H1 (cell line): ENCODE measurements around the gene CTSV. TPM values are rescaled to one million over a fixed set of nuclear protein-coding genes. Genes with fewer than 3 reads are reported as not detected.

ENCODE experiments used
- CTCF ChIA-PET: fragments of 300-600 bp; sonication (Branson Sonifier 250); formaldehyde crosslinking; loops from one replicate; lab custom pipeline; 2021; ENCODE audit not compliant: partially characterized antibody; lab: Charles Lee
- POLR2A ChIA-PET: fragments of 300-600 bp; sonication (Branson Sonifier 250); formaldehyde crosslinking; loops from one replicate; lab custom pipeline; 2021; ENCODE audit warnings: inconsistent platforms; ENCODE audit not compliant: partially characterized antibody; lab: Charles Lee
- DNase-seq, 2 experiments: peaks; one replicate each; pipeline versions ENCODE4 v3.0.0 to v3.0.0-alpha.2; 2010 to 2022; ENCODE audit warnings: low spot score in 2 of 2, low read depth in 1 of 2, mixed read lengths in 1 of 2
- FAIRE-seq: peaks from 2 replicates; lab custom pipeline; 2011; peaks lifted over from hg19 to GRCh38; lab: Jason Lieb, UNC
- H2AFZ ChIP-seq: 2 replicates; pipeline ENCODE4 v1.8.1; 2012; ENCODE audit warnings: low read length, inconsistent platforms
- H2AK5ac ChIP-seq: 2 replicates; pipeline ENCODE4 v1.6.1; 2013; ENCODE audit warnings: low read depth, low read length
- H2BK120ac ChIP-seq: replicated peaks from 2 replicates; pipeline ENCODE3; 2013; ENCODE audit warnings: low read depth, low read length, inconsistent platforms
- H2BK12ac ChIP-seq: 2 replicates; pipeline ENCODE4 v1.6.1; 2013; ENCODE audit warnings: low read depth, low read length
- H2BK15ac ChIP-seq: 2 replicates; pipeline ENCODE4 v1.6.1; 2013; ENCODE audit warnings: low read length
- H2BK20ac ChIP-seq: 2 replicates; pipeline ENCODE4 v1.6.1; 2013; ENCODE audit warnings: low read length
- H2BK5ac ChIP-seq: 2 replicates; pipeline ENCODE4 v1.6.1; 2013; ENCODE audit warnings: low read depth, low read length
- H3K14ac ChIP-seq: 2 replicates; pipeline ENCODE4 v1.6.1; 2013; ENCODE audit warnings: inconsistent platforms; ENCODE audit not compliant: insufficient read length
- H3K18ac ChIP-seq: 2 replicates; pipeline ENCODE4 v1.6.1; 2013; ENCODE audit warnings: low read length; ENCODE audit errors: extremely low read depth
- H3K23ac ChIP-seq: 2 replicates; pipeline ENCODE4 v1.6.1; 2013; ENCODE audit warnings: inconsistent platforms; ENCODE audit not compliant: insufficient read length
- H3K23me2 ChIP-seq: 2 replicates; pipeline ENCODE4 v1.6.1; 2013; ENCODE audit warnings: low read depth, low read length
- H3K27ac ChIP-seq: 2 replicates; pipeline ENCODE4 v1.6.1; 2011; ENCODE audit warnings: low read depth, low read length, inconsistent platforms
- H3K27me3 ChIP-seq, 4 experiments: replicated peaks in 1 of 4; 1 replicate in 1 of 4; 2 replicates in 3 of 4; pipeline versions ENCODE4 v1.6.1 to v1.8.1; 2011 to 2013; ENCODE audit warnings: low read length in 3 of 4, mild to moderate bottlenecking in 3 of 4, inconsistent platforms in 2 of 4, mixed read lengths in 2 of 4, moderate library complexity in 1 of 4; ENCODE audit not compliant: control insufficient read depth in 3 of 4, insufficient read depth in 3 of 4; ENCODE audit errors: extremely low read depth in 1 of 4
- H3K36me3 ChIP-seq, 4 experiments: 2 replicates each; pipeline versions ENCODE4 v1.6.1 to v1.8.1; 2011 to 2013; ENCODE audit warnings: mild to moderate bottlenecking in 4 of 4, low read length in 3 of 4, moderate library complexity in 2 of 4, control low read depth in 1 of 4, inconsistent platforms in 1 of 4; ENCODE audit not compliant: insufficient read depth in 4 of 4, control insufficient read depth in 2 of 4
- H3K4ac ChIP-seq: replicated peaks from 2 replicates; pipeline ENCODE3; 2013; ENCODE audit warnings: low read length, low read depth, mixed read lengths, inconsistent platforms; ENCODE audit not compliant: insufficient read length
- H3K4me1 ChIP-seq, 4 experiments: replicated peaks in 1 of 4; 1 replicate in 1 of 4; 2 replicates in 3 of 4; pipeline versions ENCODE4 v1.6.1 to v1.8.1; 2011 to 2013; ENCODE audit warnings: low read length in 3 of 4, inconsistent platforms in 2 of 4, mixed read lengths in 1 of 4; ENCODE audit not compliant: insufficient read depth in 4 of 4, control insufficient read depth in 3 of 4
- H3K4me2 ChIP-seq, 2 experiments: 2 replicates each; pipeline versions ENCODE4 v1.6.1 to v1.8.1; 2011 to 2013; ENCODE audit warnings: low read depth in 2 of 2, low read length in 2 of 2, control low read depth in 1 of 2, inconsistent platforms in 1 of 2, mild to moderate bottlenecking in 1 of 2; ENCODE audit not compliant: insufficient read depth in 1 of 2
- H3K4me3 ChIP-seq, 4 experiments: fragments of 200-600, 300-600 bp in 1 of 4; sonication (generic), shearing (Covaris generic), sonication (Bioruptor Twin) in 1 of 4; 2 replicates each; pipeline versions ENCODE4 v1.5.1 to v1.8.1; 2011 to 2016; ENCODE audit warnings: low read length in 4 of 4, low read depth in 3 of 4, control low read depth in 2 of 4, inconsistent platforms in 2 of 4, mild to moderate bottlenecking in 2 of 4, mixed read lengths in 1 of 4, moderate library complexity in 1 of 4; ENCODE audit not compliant: insufficient read depth in 2 of 4; ENCODE audit errors: extremely low read depth in 1 of 4
- H3K56ac ChIP-seq: replicated peaks from 2 replicates; pipeline ENCODE3; 2013; ENCODE audit warnings: low read depth, mild to moderate bottlenecking, mixed read lengths, low read length, inconsistent platforms; ENCODE audit not compliant: insufficient read length
- H3K79me1 ChIP-seq: 2 replicates; pipeline ENCODE4 v1.6.1; 2013; ENCODE audit warnings: low read depth, low read length, control low read depth
- H3K79me2 ChIP-seq, 2 experiments: 2 replicates each; pipeline versions ENCODE4 v1.6.1 to v1.8.1; 2012 to 2013; ENCODE audit warnings: low read length in 2 of 2, mild to moderate bottlenecking in 2 of 2, inconsistent platforms in 1 of 2; ENCODE audit not compliant: insufficient read depth in 2 of 2, control insufficient read depth in 1 of 2
- H3K9ac ChIP-seq, 4 experiments: replicated peaks in 1 of 4; 1 replicate in 1 of 4; 2 replicates in 3 of 4; pipeline versions ENCODE4 v1.6.1 to v1.8.1; 2011 to 2013; ENCODE audit warnings: low read depth in 3 of 4, low read length in 3 of 4, control low read depth in 2 of 4, mild to moderate bottlenecking in 2 of 4, moderate library complexity in 2 of 4, inconsistent platforms in 1 of 4; ENCODE audit errors: extremely low read depth in 1 of 4
- H3K9me3 ChIP-seq, 2 experiments: 2 replicates each; pipeline versions ENCODE4 v1.6.1 to v1.8.1; 2012 to 2013; ENCODE audit warnings: mild to moderate bottlenecking in 2 of 2, moderate library complexity in 2 of 2, control low read depth in 1 of 2, inconsistent platforms in 1 of 2, low read depth in 1 of 2, low read length in 1 of 2, mixed read lengths in 1 of 2; ENCODE audit not compliant: insufficient read depth in 2 of 2
- H4K20me1 ChIP-seq, 2 experiments: replicated peaks in 1 of 2; 2 replicates each; pipeline versions ENCODE3 to v1.8.1; 2011 to 2013; ENCODE audit warnings: inconsistent platforms in 2 of 2, low read length in 2 of 2, mild to moderate bottlenecking in 1 of 2; ENCODE audit not compliant: insufficient read depth in 2 of 2, control insufficient read depth in 1 of 2
- H4K5ac ChIP-seq: 2 replicates; pipeline ENCODE4 v1.6.1; 2013; ENCODE audit warnings: low read length, low read depth, mixed read lengths, inconsistent platforms; ENCODE audit not compliant: insufficient read length
- H4K8ac ChIP-seq: 2 replicates; pipeline ENCODE4 v1.8.0; 2013; ENCODE audit warnings: mild to moderate bottlenecking, moderate library complexity, low read length, inconsistent platforms; ENCODE audit not compliant: insufficient read depth; ENCODE audit errors: extremely low read depth
- H4K91ac ChIP-seq: replicated peaks from 2 replicates; pipeline ENCODE3; 2013; ENCODE audit warnings: low read length, mixed read lengths, inconsistent platforms; ENCODE audit not compliant: insufficient read length
- BCL11A ChIP-seq, 2 experiments: IDR thresholded peaks; one replicate each; pipeline ENCODE4 v1.6.1; 2011; ENCODE audit warnings: low read depth in 2 of 2, low read length in 2 of 2, mild to moderate bottlenecking in 2 of 2
- SIX5 ChIP-seq: IDR thresholded peaks from 2 replicates; pipeline ENCODE4 v1.6.1; 2011; ENCODE audit warnings: mild to moderate bottlenecking, low read depth, low read length
- TCF12 ChIP-seq: IDR thresholded peaks from 2 replicates; pipeline ENCODE4 v1.6.1; 2011; ENCODE audit warnings: low read depth, mild to moderate bottlenecking, low read length
- WGBS, 2 experiments: shearing (Covaris generic) in 1 of 2; methylation state at CpG; one replicate each; pipeline versions ENCODE4 v1.1.6 to v1.1.7; 2013 to 2015; ENCODE audit warnings: low lambda C conversion rate in 2 of 2, mixed read lengths in 2 of 2, inconsistent platforms in 1 of 2, low coverage in 1 of 2, missing lambda C conversion rate in 1 of 2; ENCODE audit not compliant: insufficient replicate concordance in 2 of 2, insufficient coverage in 1 of 2, insufficient read length in 1 of 2; ENCODE audit errors: extremely low coverage in 1 of 2, missing lambda C conversion rate in 1 of 2; 5-methylcytosine and 5-hydroxymethylcytosine counted together
- polyA plus RNA-seq, 7 experiments: library from polyadenylated mRNA; depleted of rRNA in 3 of 7; stranded (reverse) in 5 of 7; unstranded in 2 of 7; fragments of >200 nt in 5 of 7; fragments of 200-250 nt in 2 of 7; gene quantifications; 1 replicate in 5 of 7; 2 replicates in 1 of 7; 4 replicates in 1 of 7; pipeline versions ENCODE4 v1.2.1 to v1.2.3, GENCODE V29; 2011 to 2013; ENCODE audit warnings: missing spikeins in 2 of 7, mixed read lengths in 2 of 7
- total RNA-seq: library from RNA; stranded (reverse); fragmentation: NEBNext Ultra II Directional; extraction: Animal tissue kit (Norgen Biotek cat#: 25700); gene quantifications from 2 replicates; pipeline ENCODE4 v1.2.1, GENCODE V29; 2021

CTSV gene
- total and polyA plus RNA-seq, 2 of the 8 experiments (the other 6 are each of a cell fraction or from before 2014, with no cell fraction given): 91.0 to 114 TPM

GRCh38 chr9:97072285-97072776 lies 33.4 kb upstream of the CTSV start:
- POLR2A ChIA-PET: interaction anchor here (1.4 kb wide), 1 partner anchor 34 kb away, joined by 5 read pairs; the partner anchor contains the start of gene CTSV
- no peak for FAIRE-seq
- no peak for TF ChIP-seq BCL11A (IDR thresholded peaks at IDR 0.05; ENCODE audit: low read depth in 2 of 2, low read length in 2 of 2)
- TF ChIP-seq TCF12: no peak
- no peak for TF ChIP-seq SIX5

More at GRCh38 chr9:97072285-97072776, 33.4 kb upstream of the CTSV start:
- H3K4ac ChIP-seq: no peak overlapping the region
- no peak overlapping the region for H4K8ac ChIP-seq
- no peak overlapping the region for H3K9ac ChIP-seq
- H3K79me1 ChIP-seq: no peaks in the 10 kb centered on the region
- no peak overlapping the region for H2BK12ac ChIP-seq
- no peak overlapping the region for H2AFZ ChIP-seq
- no peaks in the 10 kb centered on the region for H3K9me3 ChIP-seq
- WGBS, 2 experiments: 86% methylated on average over 7 of the region's 7 CpGs; no CpG with 5 or more reads in 1 of the 2 experiments
- no peaks in the 10 kb centered on the region for H3K36me3 ChIP-seq
- no peak overlapping the region for H2AK5ac ChIP-seq
- no peak overlapping the region for H3K14ac ChIP-seq
- no peak overlapping the region for H2BK20ac ChIP-seq
- no peak overlapping the region for H3K23ac ChIP-seq
- H3K18ac ChIP-seq: no peak overlapping the region
- H3K4me2 ChIP-seq: no peak overlapping the region
- no peak for DNase-seq
- H2BK120ac ChIP-seq: no peak overlapping the region
- H3K56ac ChIP-seq: no peak overlapping the region
- no peaks in the 10 kb centered on the region for H3K27me3 ChIP-seq
- no peak overlapping the region for H3K27ac ChIP-seq
- H4K91ac ChIP-seq: peak overlapping the region; percentile 55
- H3K23me2 ChIP-seq: no peaks in the 10 kb centered on the region
- CTCF ChIA-PET: interaction anchor here (0.9 to 1.7 kb wide), 5 partner anchors 10 to 215 kb away, joined by 3 to 5 read pairs (median 3); no protein-coding TSS in a partner anchor
- no peak overlapping the region for H4K5ac ChIP-seq
- no peak overlapping the region for H2BK5ac ChIP-seq
- H3K4me1 ChIP-seq: peaks cover 0 to 11% (median 4%) of the 10 kb centered on the region in 4 experiments; a peak in 5 of 7 replicates
- no peak overlapping the region for H2BK15ac ChIP-seq
- H3K79me2 ChIP-seq: no peaks in the 10 kb centered on the region
- H4K20me1 ChIP-seq: no peaks in the 10 kb centered on the region
- no peak overlapping the region for H3K4me3 ChIP-seq
